Liver (tissue), 9 donors: ENCODE data around the gene COPS9. TPM values are rescaled to one million over a fixed set of nuclear protein-coding genes. Genes with fewer than 3 reads are reported as not detected.
A peak's percentile ranks its signal among the peaks of the same experiment; 100 is the strongest.

ENCODE experiments used
- DNase-seq: peaks from one replicate; pipeline ENCODE4 v3.0.0-alpha.2; 2017; ENCODE audit warnings: low spot score
- H3K27ac ChIP-seq, 2 donors: one replicate each; pipeline ENCODE4 v1.7.0; 2013; ENCODE audit warnings: inconsistent platforms in 2 of 2, low read length in 2 of 2, control low read depth in 1 of 2, low read depth in 1 of 2, mild to moderate bottlenecking in 1 of 2
- H3K27me3 ChIP-seq, 4 donors: one replicate each; pipeline versions ENCODE4 v1.6.1 to v1.7.0; 2013; ENCODE audit warnings: low read length in 3 of 4, inconsistent platforms in 1 of 4, mild to moderate bottlenecking in 1 of 4, moderate library complexity in 1 of 4; ENCODE audit not compliant: control insufficient read depth in 4 of 4, insufficient read depth in 4 of 4
- H3K36me3 ChIP-seq, 4 donors: one replicate each; pipeline versions ENCODE4 v1.6.1 to v1.7.0; 2013; ENCODE audit warnings: low read length in 3 of 4, mild to moderate bottlenecking in 3 of 4, low read depth in 1 of 4, moderate library complexity in 1 of 4; ENCODE audit not compliant: control insufficient read depth in 4 of 4, insufficient read depth in 3 of 4
- H3K4me1 ChIP-seq, 4 donors: one replicate each; pipeline versions ENCODE4 v1.6.1 to v1.7.0; 2013; ENCODE audit warnings: low read length in 3 of 4, mild to moderate bottlenecking in 3 of 4, moderate library complexity in 1 of 4; ENCODE audit not compliant: control insufficient read depth in 4 of 4, insufficient read depth in 4 of 4
- H3K4me3 ChIP-seq, 3 donors: one replicate each; pipeline versions ENCODE4 v1.6.1 to v1.7.0; 2013; ENCODE audit warnings: low read length in 3 of 3, control low read depth in 1 of 3, low read depth in 1 of 3, mild to moderate bottlenecking in 1 of 3
- H3K9ac ChIP-seq, 2 donors: one replicate each; pipeline ENCODE4 v1.7.0; 2013; ENCODE audit warnings: low read length in 2 of 2, mild to moderate bottlenecking in 2 of 2, moderate library complexity in 2 of 2, control low read depth in 1 of 2, low read depth in 1 of 2
- H3K9me3 ChIP-seq, 4 donors: one replicate each; pipeline versions ENCODE4 v1.6.1 to v1.7.0; 2013; ENCODE audit warnings: low read length in 3 of 4; ENCODE audit not compliant: control insufficient read depth in 4 of 4
- EGR1 ChIP-seq, 2 donors: IDR thresholded peaks; 2 replicates each; pipeline ENCODE4 v1.6.1; 2016 to 2018; ENCODE audit warnings: antibody characterized with exemption in 2 of 2, low read depth in 2 of 2
- FOXA1 ChIP-seq: IDR thresholded peaks from 2 replicates; pipeline ENCODE4 v1.6.1; 2016; ENCODE audit warnings: antibody characterized with exemption
- FOXA2 ChIP-seq: IDR thresholded peaks from 2 replicates; pipeline ENCODE4 v1.6.1; 2016; ENCODE audit warnings: antibody characterized with exemption
- GABPA ChIP-seq, 2 donors: IDR thresholded peaks in 1 of 2; conservative IDR thresholded peaks in 1 of 2; 2 replicates each; pipeline ENCODE4 v1.6.1; 2016; ENCODE audit warnings: antibody characterized with exemption in 2 of 2, mild to moderate bottlenecking in 1 of 2, moderate library complexity in 1 of 2
- HNF4A ChIP-seq, 2 donors: conservative IDR thresholded peaks; 2 replicates each; pipeline ENCODE4 v1.6.1; 2016; ENCODE audit warnings: antibody characterized with exemption in 2 of 2, mild to moderate bottlenecking in 2 of 2
- JUND ChIP-seq, 2 donors: IDR thresholded peaks; 2 replicates each; pipeline ENCODE4 v1.6.1; 2016; ENCODE audit warnings: antibody characterized with exemption in 2 of 2
- MAX ChIP-seq: IDR thresholded peaks from 2 replicates; pipeline ENCODE4 v1.6.1; 2016; ENCODE audit warnings: antibody characterized with exemption
- NR2F2 ChIP-seq: IDR thresholded peaks from 2 replicates; pipeline ENCODE4 v1.6.1; 2016; ENCODE audit warnings: antibody characterized with exemption
- RAD21 ChIP-seq, 2 donors: IDR thresholded peaks; 2 replicates each; pipeline ENCODE4 v1.6.1; 2016; ENCODE audit warnings: antibody characterized with exemption in 2 of 2, mild to moderate bottlenecking in 2 of 2
- RXRA ChIP-seq, 2 donors: IDR thresholded peaks; 2 replicates each; pipeline ENCODE4 v1.6.1; 2017 to 2018; ENCODE audit warnings: antibody characterized with exemption in 2 of 2, mild to moderate bottlenecking in 1 of 2
- TAF1 ChIP-seq: conservative IDR thresholded peaks from 2 replicates; pipeline ENCODE4 v1.6.1; 2016; ENCODE audit warnings: antibody characterized with exemption, mild to moderate bottlenecking
- YY1 ChIP-seq: IDR thresholded peaks from 2 replicates; pipeline ENCODE4 v1.6.1; 2016; ENCODE audit warnings: antibody characterized with exemption, mild to moderate bottlenecking
- ZBTB33 ChIP-seq: IDR thresholded peaks from 2 replicates; pipeline ENCODE4 v1.6.1; 2016; ENCODE audit warnings: antibody characterized with exemption
- WGBS: extraction: QIAGEN DNeasy Blood & Tissue Kit; methylation state at CpG from one replicate; pipeline ENCODE4 v1.1.7; 2013; 5-methylcytosine and 5-hydroxymethylcytosine counted together
- polyA plus RNA-seq, 2 donors: library from polyadenylated mRNA; stranded (reverse) in 1 of 2; unstranded in 1 of 2; fragments of 200-250 nt in 1 of 2; fragments of >200 nt in 1 of 2; fragmentation: Nextera tagmentation in 1 of 2; extraction: Ambion mirVana in 1 of 2; gene quantifications; one replicate each; pipeline versions ENCODE4 v1.2.1 to v1.2.3, GENCODE V29; 2013 to 2015
- total RNA-seq, 2 donors: library from RNA; depleted of rRNA; stranded (reverse); fragments of >200 nt; gene quantifications; one replicate each; pipeline ENCODE4 v1.2.3, GENCODE V29; 2014
- TF ChIP-seq, protein P1 (sequence below): fragments of 150-350 bp; IDR thresholded peaks from 2 replicates; pipeline ENCODE4 v1.5.1; 2017; ENCODE audit warnings: improper control_type of control experiment, low read depth, low read length; ENCODE audit not compliant: missing input control
- donor health status: healthy.
- donor health status: healthy.
- donor health status: healthy.
- donor health status: healthy.
- donor health status: healthy.

The COPS9 gene
- total and polyA plus RNA-seq, 4 donors = 12.9 to 138 (median 79.6) TPM

DNA sequence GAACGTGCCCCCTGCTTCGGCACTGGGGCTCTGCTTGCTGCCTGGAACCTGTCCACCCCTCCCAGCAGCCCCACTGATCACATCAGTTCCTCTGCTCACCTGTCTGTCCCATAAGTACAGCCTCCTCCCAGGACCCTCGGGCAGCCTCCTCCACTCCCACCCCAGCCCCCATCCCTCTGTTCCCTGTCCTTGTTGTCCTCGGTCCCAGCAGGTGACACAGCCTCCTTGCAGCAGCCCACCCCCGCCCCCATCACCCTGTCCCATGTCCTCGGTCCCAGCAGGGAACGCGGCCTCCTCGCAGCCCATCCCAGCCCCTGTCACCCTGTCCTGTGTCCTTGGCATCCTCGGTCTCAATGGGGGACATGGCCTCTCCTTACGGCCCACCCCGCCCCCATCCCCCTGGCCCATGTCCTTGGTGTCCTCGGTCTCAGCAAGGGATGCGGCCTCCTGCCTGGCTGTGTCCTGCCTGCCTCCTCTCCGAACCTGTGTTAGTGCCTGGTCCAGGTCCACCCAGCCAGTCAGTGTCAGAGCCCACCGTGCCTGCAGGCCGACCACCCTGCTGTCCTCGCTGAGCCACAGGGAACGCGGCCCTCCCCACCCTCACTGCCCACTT is 8.7 kb upstream of the COPS9 start:
- H3K27me3 ChIP-seq = peaks cover 0 to 2% (median under 1%) of the 10 kb centered on the region in 4 donors

GRCh38 chr2:240143801-240144648 is 7.9 kb upstream of the COPS9 start:
- peaks cover 0 to 2% (median 0%) of the 10 kb centered on the region in 4 donors for H3K27me3 ChIP-seq
- H3K36me3 ChIP-seq = no peaks in the 10 kb centered on the region
- H3K9me3 ChIP-seq = no peaks in the 10 kb centered on the region
- TF ChIP-seq ZBTB33 (no peak), FOXA1 (no peak), HNF4A (conservative IDR thresholded peaks at IDR 0.05) (no peak), RXRA (IDR thresholded peaks at IDR 0.05) (no peak), GABPA (IDR thresholded peaks at IDR 0.05 in 1 of 2, conservative IDR thresholded peaks at IDR 0.05 in 1 of 2) (no peak), RAD21 (IDR thresholded peaks at IDR 0.05) (peak; percentile 90 to 95), YY1 (no peak), MAX (no peak), TAF1 (no peak), FOXA2 (no peak), EGR1 (IDR thresholded peaks at IDR 0.05; ENCODE audit: low read depth in 2 of 2) (no peak)
- TF ChIP-seq, protein P1, sequence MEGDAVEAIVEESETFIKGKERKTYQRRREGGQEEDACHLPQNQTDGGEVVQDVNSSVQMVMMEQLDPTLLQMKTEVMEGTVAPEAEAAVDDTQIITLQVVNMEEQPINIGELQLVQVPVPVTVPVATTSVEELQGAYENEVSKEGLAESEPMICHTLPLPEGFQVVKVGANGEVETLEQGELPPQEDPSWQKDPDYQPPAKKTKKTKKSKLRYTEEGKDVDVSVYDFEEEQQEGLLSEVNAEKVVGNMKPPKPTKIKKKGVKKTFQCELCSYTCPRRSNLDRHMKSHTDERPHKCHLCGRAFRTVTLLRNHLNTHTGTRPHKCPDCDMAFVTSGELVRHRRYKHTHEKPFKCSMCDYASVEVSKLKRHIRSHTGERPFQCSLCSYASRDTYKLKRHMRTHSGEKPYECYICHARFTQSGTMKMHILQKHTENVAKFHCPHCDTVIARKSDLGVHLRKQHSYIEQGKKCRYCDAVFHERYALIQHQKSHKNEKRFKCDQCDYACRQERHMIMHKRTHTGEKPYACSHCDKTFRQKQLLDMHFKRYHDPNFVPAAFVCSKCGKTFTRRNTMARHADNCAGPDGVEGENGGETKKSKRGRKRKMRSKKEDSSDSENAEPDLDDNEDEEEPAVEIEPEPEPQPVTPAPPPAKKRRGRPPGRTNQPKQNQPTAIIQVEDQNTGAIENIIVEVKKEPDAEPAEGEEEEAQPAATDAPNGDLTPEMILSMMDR = peak; percentile 95
- no peaks in the 10 kb centered on the region for H3K4me1 ChIP-seq
- H3K4me3 ChIP-seq = no peak overlapping the region
- 38% methylated on average over 36 of the region's 36 CpGs for WGBS
- DNase-seq = peak; percentile 87
- no peak overlapping the region for H3K9ac ChIP-seq
- no peak overlapping the region for H3K27ac ChIP-seq

More for the DNA sequence above, 8.7 kb upstream of the COPS9 start:
- TF ChIP-seq NR2F2 (no peak), EGR1 (IDR thresholded peaks at IDR 0.05; ENCODE audit: low read depth in 2 of 2) (no peak), RAD21 (IDR thresholded peaks at IDR 0.05) (no peak), JUND (IDR thresholded peaks at IDR 0.05) (no peak), HNF4A (conservative IDR thresholded peaks at IDR 0.05) (no peak), ZBTB33 (no peak), MAX (no peak)
- Histone ChIP-seq H3K9ac (no peak overlapping the region), H3K27ac (no peak overlapping the region), H3K4me3 (no peak overlapping the region), H3K4me1 (no peaks in the 10 kb centered on the region), H3K9me3 (no peaks in the 10 kb centered on the region), H3K36me3 (no peaks in the 10 kb centered on the region)
- DNase-seq = no peak
- WGBS = 74% methylated on average over 20 of the region's 20 CpGs
